Measurements from ENCODE around the gene NUDCD3. TPM values are rescaled to one million over a fixed set of nuclear protein-coding genes. Genes with fewer than 3 reads are reported as not detected.

NUDCD3 gene
- total RNA-seq, 1 donor from 2014 or later = 59.5 TPM

DNA sequence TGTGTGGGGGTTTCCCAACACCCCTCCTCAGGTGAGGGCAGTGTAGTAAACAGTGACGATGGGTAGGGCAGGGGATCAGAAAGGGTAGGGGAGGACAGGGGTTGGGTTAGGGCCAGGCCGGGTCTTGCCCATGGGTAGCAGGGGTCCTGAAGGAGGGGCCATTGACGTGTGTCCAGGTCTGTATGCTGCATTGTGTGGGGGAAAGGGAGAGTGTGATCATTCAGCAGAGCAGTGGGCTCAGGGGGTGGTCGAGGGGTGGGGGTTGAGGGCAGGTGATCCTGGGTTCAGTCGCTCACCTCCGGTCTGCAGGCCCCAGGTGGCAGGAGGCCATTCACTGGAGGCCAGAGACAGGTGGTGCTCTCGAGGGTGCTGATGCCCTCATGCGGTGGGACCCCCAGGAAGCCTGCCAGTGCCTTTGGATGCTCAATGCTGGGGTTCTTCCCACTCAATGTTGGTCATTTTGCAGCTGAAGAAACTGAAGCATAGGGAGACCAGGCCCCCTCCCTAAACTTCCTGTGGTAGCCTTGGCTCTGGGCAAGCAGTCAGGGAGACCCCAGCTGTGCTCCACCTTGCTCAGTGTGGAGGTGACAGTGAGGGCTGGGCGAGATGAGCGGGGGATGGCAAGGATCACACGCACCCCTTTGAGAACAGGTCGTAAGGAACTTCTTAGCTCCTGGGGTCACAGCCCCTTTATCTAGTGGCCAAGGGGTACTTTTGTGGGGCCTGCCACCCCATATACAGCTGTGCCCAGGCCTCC lies 116.3 kb downstream of the NUDCD3 start:
- Histone ChIP-seq H3K27ac (ENCODE audit: low read depth, low read length) (no peak overlapping the region), H3K9ac (ENCODE audit: low read depth in 1 of 3, low read length in 3 of 3) (no peak overlapping the region), H3K9me3 (ENCODE audit: control insufficient read depth in 3 of 3, low read length in 3 of 3) (no peaks in the 10 kb centered on the region), H3K4me3 (ENCODE audit: low read length in 3 of 3) (no peak overlapping the region), H3K36me3 (ENCODE audit: control insufficient read depth in 3 of 3, insufficient read depth in 3 of 3, low read length in 3 of 3) (no peaks in the 10 kb centered on the region), H3K27me3 (ENCODE audit: control insufficient read depth in 3 of 3, insufficient read depth in 3 of 3, low read length in 3 of 3) (peaks cover 0 to 4% (median 0%) of the 10 kb centered on the region in 3 donors), H3K4me1 (ENCODE audit: control insufficient read depth in 3 of 3, insufficient read depth in 3 of 3, low read length in 3 of 3) (peaks cover 0 to 8% (median 5%) of the 10 kb centered on the region in 3 donors)

DNA sequence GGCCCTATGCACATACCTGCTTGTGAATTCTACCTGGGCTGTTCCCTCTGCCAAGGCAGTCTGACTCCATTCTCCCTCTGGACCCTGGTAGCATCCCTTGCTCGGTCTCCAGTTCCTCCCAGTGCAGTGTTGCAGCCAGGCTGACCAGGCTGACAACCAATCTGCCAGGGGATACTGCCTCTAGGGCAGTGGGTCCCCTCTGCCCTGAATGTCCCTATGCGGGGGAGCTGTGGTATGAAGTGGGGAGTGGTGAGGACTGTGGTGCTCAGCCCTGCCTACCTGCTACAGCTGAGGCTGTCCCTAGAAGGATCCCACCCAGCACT lies 117.1 kb downstream of the NUDCD3 start:
- H3K27ac ChIP-seq (ENCODE audit: low read depth, low read length) = no peak overlapping the region
- H3K9ac ChIP-seq (ENCODE audit: low read depth in 1 of 3, low read length in 3 of 3) = no peak overlapping the region
- H3K4me3 ChIP-seq (ENCODE audit: low read length in 3 of 3) = no peak overlapping the region
- H3K4me1 ChIP-seq (ENCODE audit: control insufficient read depth in 3 of 3, insufficient read depth in 3 of 3, low read length in 3 of 3) = peaks cover 0 to 8% (median 5%) of the 10 kb centered on the region in 3 donors
- no peaks in the 10 kb centered on the region for H3K9me3 ChIP-seq (ENCODE audit: control insufficient read depth in 3 of 3, low read length in 3 of 3)
- H3K36me3 ChIP-seq (ENCODE audit: control insufficient read depth in 3 of 3, insufficient read depth in 3 of 3, low read length in 3 of 3) = no peaks in the 10 kb centered on the region
- H3K27me3 ChIP-seq (ENCODE audit: control insufficient read depth in 3 of 3, insufficient read depth in 3 of 3, low read length in 3 of 3) = peaks cover 0 to 4% (median 1%) of the 10 kb centered on the region in 3 donors

- H3K36me3 ChIP-seq (ENCODE audit: control insufficient read depth in 3 of 3, insufficient read depth in 3 of 3, low read length in 3 of 3) = no peaks in the 10 kb centered on the region
- H3K9ac ChIP-seq (ENCODE audit: low read depth in 1 of 3, low read length in 3 of 3) = no peak overlapping the region
- no peak overlapping the region for H3K27ac ChIP-seq (ENCODE audit: low read depth, low read length)
- no peak overlapping the region for H3K4me3 ChIP-seq (ENCODE audit: low read length in 3 of 3)
- H3K27me3 ChIP-seq (ENCODE audit: control insufficient read depth in 3 of 3, insufficient read depth in 3 of 3, low read length in 3 of 3) = peaks cover 0 to 7% (median 6%) of the 10 kb centered on the region in 3 donors
- no peaks in the 10 kb centered on the region for H3K9me3 ChIP-seq (ENCODE audit: control insufficient read depth in 3 of 3, low read length in 3 of 3)
- peaks cover 0 to 8% (median 5%) of the 10 kb centered on the region in 3 donors for H3K4me1 ChIP-seq (ENCODE audit: control insufficient read depth in 3 of 3, insufficient read depth in 3 of 3, low read length in 3 of 3)
Measured at GRCh38 chr7:44372560-44373417, 117.7 kb downstream of the NUDCD3 start.

- no peaks in the 10 kb centered on the region for H3K4me1 ChIP-seq (ENCODE audit: control insufficient read depth in 3 of 3, insufficient read depth in 3 of 3, low read length in 3 of 3)
Measured at GRCh38 chr7:44368885-44369284, 121.6 kb downstream of the NUDCD3 start.

DNA sequence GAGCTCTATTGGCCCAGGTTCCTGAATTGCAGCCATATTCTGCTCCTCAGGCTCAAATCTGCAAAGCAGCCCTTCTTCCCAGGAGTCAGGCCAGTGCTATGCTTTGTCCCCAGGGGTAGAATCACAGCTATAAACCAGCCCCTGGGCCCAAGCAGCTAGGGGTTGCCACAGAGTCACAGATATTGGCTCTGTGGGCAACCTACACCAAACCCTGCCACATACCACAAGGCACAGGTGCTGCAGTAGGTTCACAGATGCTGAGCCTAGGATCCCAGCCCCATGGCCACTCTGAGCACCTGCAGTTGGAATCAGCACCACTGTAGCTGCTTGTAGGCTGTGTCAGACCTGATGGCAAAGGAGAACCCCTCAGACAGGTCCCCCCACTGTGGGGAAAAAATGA lies 122.0 kb downstream of the NUDCD3 start:
- peaks cover 0 to 6% (median 5%) of the 10 kb centered on the region in 3 donors for H3K27me3 ChIP-seq (ENCODE audit: control insufficient read depth in 3 of 3, insufficient read depth in 3 of 3, low read length in 3 of 3)
- no peak overlapping the region for H3K9ac ChIP-seq (ENCODE audit: low read depth in 1 of 3, low read length in 3 of 3)

More at GRCh38 chr7:44368885-44369284, 121.6 kb downstream of the NUDCD3 start:
- H3K9ac ChIP-seq (ENCODE audit: low read depth in 1 of 3, low read length in 3 of 3) = no peak overlapping the region
- H3K27ac ChIP-seq (ENCODE audit: low read depth, low read length) = no peak overlapping the region
- H3K27me3 ChIP-seq (ENCODE audit: control insufficient read depth in 3 of 3, insufficient read depth in 3 of 3, low read length in 3 of 3) = peaks cover 0 to 6% (median 5%) of the 10 kb centered on the region in 3 donors
- no peaks in the 10 kb centered on the region for H3K36me3 ChIP-seq (ENCODE audit: control insufficient read depth in 3 of 3, insufficient read depth in 3 of 3, low read length in 3 of 3)
- no peak overlapping the region for H3K4me3 ChIP-seq (ENCODE audit: low read length in 3 of 3)
- no peaks in the 10 kb centered on the region for H3K9me3 ChIP-seq (ENCODE audit: control insufficient read depth in 3 of 3, low read length in 3 of 3)

DNA sequence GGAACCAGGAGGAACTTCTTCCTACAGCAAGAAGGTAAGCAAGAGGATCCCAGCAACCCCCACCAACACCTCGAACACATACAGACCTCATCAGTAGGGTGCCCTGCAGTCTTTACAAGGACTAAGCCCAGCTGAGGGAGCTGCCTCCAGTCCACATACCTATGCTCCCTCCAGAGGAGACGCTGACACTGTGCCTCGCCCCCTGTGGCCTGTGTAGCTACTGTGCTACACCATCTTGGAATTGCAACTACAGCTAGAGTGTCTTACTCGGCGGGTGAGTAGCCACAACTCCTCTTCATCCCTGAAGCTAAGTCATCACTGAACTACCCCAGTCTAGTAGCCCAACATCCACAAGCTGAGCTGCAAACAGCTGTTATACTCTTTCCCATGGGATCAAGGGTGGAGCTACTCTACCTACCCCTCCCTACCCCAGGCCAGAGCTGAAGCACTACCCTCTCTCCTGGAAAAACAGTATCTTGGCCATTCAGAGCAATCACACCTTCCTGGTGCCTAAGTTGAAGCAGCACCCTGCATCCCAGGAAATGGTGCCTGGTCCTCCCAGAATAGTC lies 122.9 kb downstream of the NUDCD3 start:
- Histone ChIP-seq H3K4me1 (ENCODE audit: control insufficient read depth in 3 of 3, insufficient read depth in 3 of 3, low read length in 3 of 3) (no peaks in the 10 kb centered on the region), H3K36me3 (ENCODE audit: control insufficient read depth in 3 of 3, insufficient read depth in 3 of 3, low read length in 3 of 3) (no peaks in the 10 kb centered on the region), H3K27me3 (ENCODE audit: control insufficient read depth in 3 of 3, insufficient read depth in 3 of 3, low read length in 3 of 3) (peaks cover 0 to 6% (median 5%) of the 10 kb centered on the region in 3 donors)

More for the DNA sequence above, 122.0 kb downstream of the NUDCD3 start:
- Histone ChIP-seq H3K9me3 (ENCODE audit: control insufficient read depth in 3 of 3, low read length in 3 of 3) (no peaks in the 10 kb centered on the region), H3K4me3 (ENCODE audit: low read length in 3 of 3) (no peak overlapping the region), H3K4me1 (ENCODE audit: control insufficient read depth in 3 of 3, insufficient read depth in 3 of 3, low read length in 3 of 3) (no peaks in the 10 kb centered on the region), H3K36me3 (ENCODE audit: control insufficient read depth in 3 of 3, insufficient read depth in 3 of 3, low read length in 3 of 3) (no peaks in the 10 kb centered on the region), H3K27ac (ENCODE audit: low read depth, low read length) (no peak overlapping the region)

GRCh38 chr7:44366986-44367385 lies 123.5 kb downstream of the NUDCD3 start:
- Histone ChIP-seq H3K4me3 (ENCODE audit: low read length in 3 of 3) (no peak overlapping the region), H3K4me1 (ENCODE audit: control insufficient read depth in 3 of 3, insufficient read depth in 3 of 3, low read length in 3 of 3) (no peaks in the 10 kb centered on the region), H3K9ac (ENCODE audit: low read depth in 1 of 3, low read length in 3 of 3) (no peak overlapping the region), H3K27ac (ENCODE audit: low read depth, low read length) (no peak overlapping the region), H3K9me3 (ENCODE audit: control insufficient read depth in 3 of 3, low read length in 3 of 3) (no peaks in the 10 kb centered on the region), H3K36me3 (ENCODE audit: control insufficient read depth in 3 of 3, insufficient read depth in 3 of 3, low read length in 3 of 3) (no peaks in the 10 kb centered on the region), H3K27me3 (ENCODE audit: control insufficient read depth in 3 of 3, insufficient read depth in 3 of 3, low read length in 3 of 3) (peaks cover 0 to 6% (median 5%) of the 10 kb centered on the region in 3 donors)

More for the DNA sequence above, 122.9 kb downstream of the NUDCD3 start:
- Histone ChIP-seq H3K27ac (ENCODE audit: low read depth, low read length) (no peak overlapping the region), H3K9me3 (ENCODE audit: control insufficient read depth in 3 of 3, low read length in 3 of 3) (no peaks in the 10 kb centered on the region), H3K9ac (ENCODE audit: low read depth in 1 of 3, low read length in 3 of 3) (no peak overlapping the region), H3K4me3 (ENCODE audit: low read length in 3 of 3) (no peak overlapping the region)

GRCh38 chr7:44353668-44354067 lies 136.8 kb downstream of the NUDCD3 start:
- Histone ChIP-seq H3K4me3 (ENCODE audit: low read length in 3 of 3) (no peak overlapping the region), H3K36me3 (ENCODE audit: control insufficient read depth in 3 of 3, insufficient read depth in 3 of 3, low read length in 3 of 3) (no peaks in the 10 kb centered on the region), H3K9ac (ENCODE audit: low read depth in 1 of 3, low read length in 3 of 3) (no peak overlapping the region), H3K27ac (ENCODE audit: low read depth, low read length) (no peak overlapping the region), H3K27me3 (ENCODE audit: control insufficient read depth in 3 of 3, insufficient read depth in 3 of 3, low read length in 3 of 3) (no peaks in the 10 kb centered on the region), H3K9me3 (ENCODE audit: control insufficient read depth in 3 of 3, low read length in 3 of 3) (no peaks in the 10 kb centered on the region), H3K4me1 (ENCODE audit: control insufficient read depth in 3 of 3, insufficient read depth in 3 of 3, low read length in 3 of 3) (peaks cover 2 to 9% (median 3%) of the 10 kb centered on the region in 3 donors)

DNA sequence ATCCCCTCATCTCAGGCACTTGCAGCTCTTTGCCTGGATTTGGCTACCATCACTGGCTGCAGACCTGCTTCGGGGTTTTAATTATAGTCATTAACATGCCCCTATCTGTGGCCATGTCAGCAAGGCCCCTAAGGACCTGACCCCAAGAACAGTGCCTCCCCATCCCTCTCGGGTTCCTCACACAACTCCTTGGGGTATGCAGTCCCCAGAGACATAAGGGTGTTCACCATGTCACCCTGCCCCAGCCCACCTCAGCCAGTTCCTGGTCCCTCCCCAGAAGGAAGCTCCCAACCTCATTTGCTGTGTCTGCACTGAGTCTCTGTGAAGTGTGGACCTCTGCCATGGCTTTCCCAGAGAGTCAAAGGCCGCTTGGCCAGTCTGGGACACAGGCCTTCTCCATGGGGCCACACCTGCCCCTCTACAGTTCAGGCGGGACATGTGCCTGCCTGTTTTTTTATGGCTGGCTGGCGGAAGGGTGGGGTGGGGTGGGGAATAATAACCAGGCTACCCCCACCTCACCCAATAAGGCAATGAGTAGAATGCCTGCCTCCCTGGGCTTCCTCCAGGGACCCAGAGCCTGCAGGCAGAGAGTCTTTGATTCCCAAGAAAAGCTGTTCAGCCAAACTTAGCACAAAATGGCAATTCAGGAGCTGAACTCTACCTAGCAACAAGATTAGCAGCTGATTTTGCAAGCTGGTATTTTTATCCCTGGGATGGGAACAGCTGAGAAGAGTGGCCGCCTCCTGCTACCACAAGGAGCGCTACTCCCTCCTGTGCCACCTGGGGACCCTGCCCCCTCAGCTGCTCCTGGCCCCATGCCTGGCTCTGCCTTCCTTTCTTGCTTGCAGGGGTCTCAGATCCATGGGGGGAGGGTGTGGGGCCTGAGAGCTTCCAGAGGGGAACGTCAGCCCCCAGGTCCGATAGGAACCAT lies 141.3 kb downstream of the NUDCD3 start:
- peaks cover 7 to 17% (median 13%) of the 10 kb centered on the region in 3 donors for H3K4me1 ChIP-seq (ENCODE audit: control insufficient read depth in 3 of 3, insufficient read depth in 3 of 3, low read length in 3 of 3)
- H3K36me3 ChIP-seq (ENCODE audit: control insufficient read depth in 3 of 3, insufficient read depth in 3 of 3, low read length in 3 of 3) = no peaks in the 10 kb centered on the region
- no peaks in the 10 kb centered on the region for H3K9me3 ChIP-seq (ENCODE audit: control insufficient read depth in 3 of 3, low read length in 3 of 3)
- no peak overlapping the region for H3K9ac ChIP-seq (ENCODE audit: low read depth in 1 of 3, low read length in 3 of 3)
- no peak overlapping the region for H3K4me3 ChIP-seq (ENCODE audit: low read length in 3 of 3)
- no peaks in the 10 kb centered on the region for H3K27me3 ChIP-seq (ENCODE audit: control insufficient read depth in 3 of 3, insufficient read depth in 3 of 3, low read length in 3 of 3)
- no peak overlapping the region for H3K27ac ChIP-seq (ENCODE audit: low read depth, low read length)

Data from skeletal muscle tissue (tissue), 4 donors.